ENCODE measurements around the gene MED15. TPM values are rescaled to one million over a fixed set of nuclear protein-coding genes. Genes with fewer than 3 reads are reported as not detected.

MED15 gene
- total RNA-seq, 4 donors from 2014 or later: 33.6 to 65.1 (median 36.1) TPM

DNA sequence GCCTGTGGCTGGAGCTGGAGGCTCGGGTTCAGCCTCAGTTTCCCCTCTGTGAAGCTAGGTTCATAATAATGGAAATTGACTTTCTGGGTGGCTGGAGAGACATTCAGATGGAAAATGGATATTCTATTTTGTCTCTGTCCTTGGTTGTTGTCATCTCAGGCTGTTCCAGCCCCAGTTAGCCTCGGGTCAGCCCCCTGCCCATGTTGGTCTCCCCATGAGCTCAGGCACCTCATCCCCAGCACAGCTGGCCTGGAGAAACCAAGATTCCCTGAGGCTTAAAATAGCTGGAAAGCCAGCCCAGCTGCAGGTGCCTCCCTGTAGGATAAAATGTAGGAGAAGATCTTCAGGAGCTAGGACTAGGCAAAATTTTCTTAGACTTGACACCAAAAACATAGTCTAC is 129.5 kb downstream of the MED15 start:
- no peak for DNase-seq
- Histone ChIP-seq H3K9me3 (no peaks in the 10 kb centered on the region), H3K4me1 (no peaks in the 10 kb centered on the region), H3K27ac (no peak overlapping the region), H3K36me3 (no peaks in the 10 kb centered on the region), H3K27me3 (no peaks in the 10 kb centered on the region), H3K4me3 (replicated peaks in 1 of 3) (no peak overlapping the region)
- WGBS, 2 donors: 92 to 100% methylated on average over 2 of the region's 2 CpGs
- TF ChIP-seq, protein P1, sequence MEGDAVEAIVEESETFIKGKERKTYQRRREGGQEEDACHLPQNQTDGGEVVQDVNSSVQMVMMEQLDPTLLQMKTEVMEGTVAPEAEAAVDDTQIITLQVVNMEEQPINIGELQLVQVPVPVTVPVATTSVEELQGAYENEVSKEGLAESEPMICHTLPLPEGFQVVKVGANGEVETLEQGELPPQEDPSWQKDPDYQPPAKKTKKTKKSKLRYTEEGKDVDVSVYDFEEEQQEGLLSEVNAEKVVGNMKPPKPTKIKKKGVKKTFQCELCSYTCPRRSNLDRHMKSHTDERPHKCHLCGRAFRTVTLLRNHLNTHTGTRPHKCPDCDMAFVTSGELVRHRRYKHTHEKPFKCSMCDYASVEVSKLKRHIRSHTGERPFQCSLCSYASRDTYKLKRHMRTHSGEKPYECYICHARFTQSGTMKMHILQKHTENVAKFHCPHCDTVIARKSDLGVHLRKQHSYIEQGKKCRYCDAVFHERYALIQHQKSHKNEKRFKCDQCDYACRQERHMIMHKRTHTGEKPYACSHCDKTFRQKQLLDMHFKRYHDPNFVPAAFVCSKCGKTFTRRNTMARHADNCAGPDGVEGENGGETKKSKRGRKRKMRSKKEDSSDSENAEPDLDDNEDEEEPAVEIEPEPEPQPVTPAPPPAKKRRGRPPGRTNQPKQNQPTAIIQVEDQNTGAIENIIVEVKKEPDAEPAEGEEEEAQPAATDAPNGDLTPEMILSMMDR (IDR thresholded peaks at IDR 0.05): no peak
- no peak for TF ChIP-seq POLR2A (IDR thresholded peaks at IDR 0.05)
- intact Hi-C loops (cut with DNase I): no loop called here

Small RNA genes within 50 kb of the gene (small RNA-seq; reads per million reads assigned to genes)
- gene IGLL4P (not detected), gene RF00019 (not detected), gene RN7SL812P (not detected), gene RNY1P9 (not detected)

Other genes starting within 250 kb of the MED15 start
- gene RTN4R, start 239.3 kb upstream of the MED15 start, total RNA-seq: 1 to 10 TPM; 4.0 to 8.6 (median 5.9) TPM
- 100 to 1,000 TPM in 2 of 4 donors, 10 to 100 TPM in 2; 62.5 to 123 (median 90.8) TPM for gene DGCR6L, start 187.6 kb upstream of the MED15 start, total RNA-seq
- 10 to 100 TPM in 3 of 4 donors, 1 to 10 TPM in 1; 9.8 to 15.0 (median 12.0) TPM for gene ZNF74, start 113.5 kb upstream of the MED15 start, total RNA-seq
- 10 to 100 TPM; 14.4 to 23.1 (median 20.4) TPM for gene SCARF2, start 69.8 kb upstream of the MED15 start, total RNA-seq
- 10 to 100 TPM; 38.0 to 76.9 (median 61.0) TPM for gene KLHL22, start 11.8 kb upstream of the MED15 start, total RNA-seq